Daoy (cell line): ENCODE results near the gene A3GALT2. TPM values are rescaled to one million over a fixed set of nuclear protein-coding genes. Genes with fewer than 3 reads are reported as not detected.
"Not testable (repeated sequence)": the region's sequence is repeated elsewhere in the genome, so short reads cannot be mapped to it uniquely, and the experiment has no call there.

Experiments used
- DNase-seq: peaks from one replicate; pipeline ENCODE4 v3.0.0-alpha.2; 2015; ENCODE audit warnings: low read depth
- total RNA-seq: library from RNA; depleted of rRNA; stranded (reverse); fragments of >200 nt; shearing (Covaris generic); gene quantifications from 2 replicates; pipeline ENCODE4 v1.2.3, GENCODE V29; 2014

Gene A3GALT2
- total RNA-seq, 1 experiment from 2014 or later: not detected

- no peak for DNase-seq
Observed at GRCh38 chr1:33294071-33295010, 26.6 kb downstream of the A3GALT2 start.

- no peak for DNase-seq
Observed at GRCh38 chr1:33292726-33293340, 28.1 kb downstream of the A3GALT2 start.

GRCh38 chr1:33290615-33291014 is 30.3 kb downstream of the A3GALT2 start:
- DNase-seq: not testable (repeated sequence)

DNA sequence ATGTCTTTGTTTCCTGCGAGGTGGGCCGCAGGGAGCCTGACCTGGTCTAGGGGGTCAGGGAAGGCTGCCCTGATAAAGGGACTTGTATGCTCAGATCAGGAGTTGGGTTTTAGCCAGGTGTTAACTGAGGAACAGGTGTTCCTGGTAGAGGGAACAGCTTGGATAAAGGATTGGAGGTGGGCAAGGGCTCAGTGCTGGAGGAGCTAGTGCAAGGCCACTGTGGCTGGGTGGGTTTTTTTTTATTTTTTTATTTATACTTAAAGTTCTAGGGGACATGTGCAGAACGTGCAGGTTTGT is 31.1 kb downstream of the A3GALT2 start:
- no peak for DNase-seq

- no peak for DNase-seq
Observed at GRCh38 chr1:33288976-33289857, 31.7 kb downstream of the A3GALT2 start.

GRCh38 chr1:33287317-33287716 is 33.6 kb downstream of the A3GALT2 start:
- no peak for DNase-seq

DNA sequence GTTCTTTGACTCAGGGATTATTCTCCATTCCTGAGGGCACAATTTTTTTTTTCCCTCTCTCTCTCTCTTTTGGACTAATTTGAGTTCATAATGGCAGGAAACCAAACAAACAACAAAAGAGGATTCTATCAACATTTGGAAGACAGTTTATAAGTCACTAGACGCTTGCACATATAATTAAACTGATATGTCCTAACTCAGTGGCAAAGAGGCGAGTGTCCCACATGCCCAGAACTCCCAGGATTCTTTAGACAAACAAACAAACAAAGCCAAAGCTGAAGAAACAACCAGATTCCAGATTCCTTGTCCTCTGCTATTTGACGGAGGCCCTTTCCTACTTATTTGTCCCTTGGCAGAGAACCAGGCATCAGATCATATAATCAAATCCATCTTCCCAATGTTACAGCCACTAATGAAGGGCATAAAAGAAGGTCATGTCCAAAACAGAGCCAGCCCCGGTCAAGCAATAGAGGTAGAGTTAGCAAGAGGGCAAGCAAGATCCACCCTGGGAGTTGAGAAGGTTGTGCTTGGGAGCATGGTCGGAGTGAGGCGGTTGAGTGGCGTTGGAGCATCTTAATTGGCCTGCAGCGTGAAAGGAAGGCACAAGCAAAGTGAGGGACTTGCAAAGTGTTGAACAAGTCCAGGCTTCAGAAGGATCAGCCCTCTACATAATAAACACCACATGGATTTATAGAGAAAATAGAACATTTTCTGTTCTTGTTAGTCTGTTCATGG is 34.3 kb downstream of the A3GALT2 start:
- no peak for DNase-seq

GRCh38 chr1:33284049-33284448 is 36.8 kb downstream of the A3GALT2 start:
- no peak for DNase-seq

DNA sequence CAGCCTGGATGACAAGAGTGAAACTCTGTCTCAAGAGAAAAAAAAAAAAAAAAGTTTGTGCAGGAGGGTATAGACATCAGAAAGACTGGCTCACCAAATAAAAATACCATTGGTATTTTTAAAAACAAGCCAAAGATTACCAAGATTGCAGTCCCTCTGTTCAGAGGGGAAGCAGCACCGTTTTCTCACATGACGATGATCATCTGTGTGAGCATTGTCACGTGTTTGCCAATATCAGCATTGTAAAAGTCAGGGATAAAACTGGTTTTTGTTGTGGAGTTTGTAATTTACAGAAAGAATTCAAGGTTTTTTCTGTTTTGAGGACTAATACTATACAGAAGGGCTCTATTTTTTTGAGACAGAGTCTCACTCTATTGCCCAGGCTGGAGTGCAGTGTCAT is 38.1 kb downstream of the A3GALT2 start:
- no peak for DNase-seq

DNA sequence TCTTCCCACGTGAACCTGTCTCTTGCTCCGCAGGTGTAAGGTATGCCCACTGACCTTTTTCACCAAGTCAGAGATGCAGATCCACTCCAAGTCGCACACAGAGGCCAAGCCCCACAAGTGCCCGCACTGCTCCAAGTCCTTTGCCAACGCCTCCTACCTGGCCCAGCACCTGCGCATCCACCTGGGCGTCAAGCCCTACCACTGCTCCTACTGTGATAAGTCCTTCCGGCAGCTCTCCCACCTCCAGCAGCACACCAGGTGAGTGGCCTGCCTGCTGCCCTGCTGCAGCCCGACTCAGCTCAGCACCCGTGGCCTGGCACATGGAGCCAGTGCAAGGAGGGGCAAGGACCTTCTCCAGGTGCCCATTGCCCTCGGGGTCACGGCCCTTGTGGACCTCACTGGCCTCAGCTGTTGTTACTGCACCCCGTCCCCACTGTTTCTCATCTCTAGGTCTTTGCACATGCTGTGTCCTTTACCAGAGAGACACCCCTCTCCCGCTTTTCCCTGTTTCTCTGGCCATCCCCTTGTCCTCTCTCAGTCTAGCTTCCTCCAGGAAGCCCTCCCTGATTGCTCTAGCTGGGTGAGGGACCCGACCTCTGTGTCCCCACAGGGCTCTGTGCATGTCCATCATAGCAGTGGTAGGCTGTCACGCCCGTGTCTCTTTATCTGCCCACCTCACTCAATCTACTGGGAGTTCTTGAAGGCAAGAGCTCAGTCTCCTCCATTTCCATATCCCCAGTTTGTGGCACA is 39.2 kb downstream of the A3GALT2 start:
- DNase-seq: no peak

DNA sequence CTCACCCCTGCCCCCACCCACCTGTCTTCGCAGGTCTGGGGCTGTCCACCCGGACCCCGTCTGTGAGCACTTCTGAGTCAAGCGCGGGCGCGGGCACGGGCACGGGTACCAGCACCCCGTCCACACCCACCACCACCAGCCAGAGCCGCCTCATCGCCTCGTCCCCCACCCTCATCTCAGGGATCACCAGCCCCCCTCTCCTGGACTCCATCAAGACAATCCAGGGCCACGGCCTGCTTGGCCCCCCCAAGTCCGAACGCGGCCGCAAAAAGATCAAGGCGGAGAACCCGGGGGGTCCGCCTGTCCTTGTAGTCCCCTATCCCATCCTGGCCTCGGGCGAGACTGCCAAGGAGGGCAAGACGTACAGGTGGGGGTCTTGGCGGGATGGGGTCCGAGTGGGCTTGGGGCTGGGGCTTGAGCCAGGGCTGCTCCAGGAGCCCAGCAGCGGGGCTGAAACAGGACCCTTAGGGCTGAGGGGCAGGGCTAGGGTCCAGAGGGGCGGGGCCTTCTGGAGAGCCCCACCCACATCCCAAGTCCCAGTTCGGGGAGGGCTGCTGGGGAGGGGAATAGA is 40.7 kb downstream of the A3GALT2 start:
- DNase-seq: no peak

DNA sequence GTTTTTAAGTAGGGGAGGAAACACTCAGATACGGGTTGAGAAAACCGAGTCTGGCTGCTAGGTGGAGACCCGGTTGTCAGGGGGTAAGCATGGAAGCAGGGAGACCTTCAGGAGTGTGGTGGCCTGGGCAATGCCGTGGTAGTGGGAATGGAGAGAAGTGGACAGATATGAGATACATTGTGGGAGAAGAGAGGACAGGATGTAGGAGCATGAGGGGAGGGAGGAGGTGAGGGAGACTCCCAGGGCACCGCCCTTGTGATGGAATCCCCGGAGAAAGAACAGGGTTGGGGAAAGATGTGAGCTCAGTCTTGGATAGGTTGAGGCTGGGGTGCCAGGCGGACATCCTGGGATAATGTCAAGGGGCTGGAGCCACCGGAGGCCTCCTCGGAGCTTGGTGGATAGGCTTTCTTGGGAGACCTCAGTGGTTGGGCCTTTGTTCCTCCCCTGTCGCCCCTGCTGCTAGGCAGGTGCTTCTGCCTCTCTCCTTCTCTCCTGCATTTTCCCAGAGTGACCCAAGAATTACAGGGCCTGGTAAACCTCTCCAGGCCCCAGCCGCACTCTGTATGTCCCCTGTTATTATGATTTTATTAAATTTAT is 43.3 kb downstream of the A3GALT2 start:
- no peak for DNase-seq

- no peak for DNase-seq
Observed at GRCh38 chr1:33276573-33277298, 44.2 kb downstream of the A3GALT2 start.

- no peak for DNase-seq
Observed at GRCh38 chr1:33275706-33276572, 45.0 kb downstream of the A3GALT2 start.

GRCh38 chr1:33275195-33275594 is 45.7 kb downstream of the A3GALT2 start:
- no peak for DNase-seq

- no peak for DNase-seq
Observed at GRCh38 chr1:33274446-33274845, 46.5 kb downstream of the A3GALT2 start.

GRCh38 chr1:33273961-33274371 is 46.9 kb downstream of the A3GALT2 start:
- DNase-seq: no peak

DNA sequence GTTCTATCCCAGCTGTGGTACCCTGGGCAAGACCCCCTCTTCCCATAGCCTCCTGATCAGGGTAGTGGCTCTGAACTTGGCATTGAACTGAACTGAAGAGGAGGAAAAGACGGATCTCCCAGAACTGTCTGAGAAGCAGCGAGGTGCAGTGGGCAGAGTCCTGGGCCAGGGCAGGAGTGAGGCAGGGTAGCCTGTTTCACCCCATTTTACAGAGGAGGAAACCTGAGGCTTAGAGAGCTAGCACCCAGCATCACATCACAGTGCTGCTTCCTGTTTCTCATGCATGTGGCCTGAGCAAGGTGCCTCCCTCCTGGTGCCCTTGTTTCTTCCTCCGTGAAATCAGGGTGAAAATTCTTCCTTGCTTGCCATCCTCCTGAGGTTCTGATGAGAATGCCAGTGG is 47.5 kb downstream of the A3GALT2 start:
- DNase-seq: no peak
